WTC11 (cell line): Measurements from ENCODE around the gene PTPRN2. TPM values are rescaled to one million over a fixed set of nuclear protein-coding genes. Genes with fewer than 3 reads are reported as not detected.

Source experiments
- ATAC-seq: fragments of 200-7000 bp; cut with Tn5 transposase; 2 replicates; pipeline ENCODE4 v1.10.0; 2021; ENCODE audit warnings: mild to moderate bottlenecking, moderate library complexity
- CTCF ChIA-PET: fragments of 300-600 bp; sonication (Branson Sonifier 250); formaldehyde crosslinking; loops from one replicate; lab custom pipeline; 2021; ENCODE audit warnings: antibody characterized with exemption; lab: Charles Lee
- POLR2A ChIA-PET: fragments of 350-600 bp; sonication (Branson Sonifier 250); formaldehyde crosslinking; loops from one replicate; lab custom pipeline; 2021; ENCODE audit warnings: antibody characterized with exemption; lab: Charles Lee
- DNase-seq: peaks from one replicate; pipeline ENCODE4 v3.0.0; 2021; ENCODE audit warnings: low spot score
- H3K27ac Mint-ChIP-seq: 2 replicates; pipeline ENCODE4 v1.8.0; 2021; ENCODE audit warnings: mixed read lengths
- H3K27me3 Mint-ChIP-seq: 2 replicates; pipeline ENCODE4 v1.8.0; 2021; ENCODE audit warnings: low read depth, mild to moderate bottlenecking, moderate library complexity, mixed read lengths
- H3K36me3 Mint-ChIP-seq: 2 replicates; pipeline ENCODE4 v1.8.0; 2021; ENCODE audit warnings: mixed read lengths
- H3K4me1 Mint-ChIP-seq: 2 replicates; pipeline ENCODE4 v1.8.0; 2022; ENCODE audit warnings: mixed read lengths
- H3K4me3 Mint-ChIP-seq: 2 replicates; pipeline ENCODE4 v1.8.0; 2021; ENCODE audit warnings: mild to moderate bottlenecking, moderate library complexity, mixed read lengths
- H3K9me3 Mint-ChIP-seq: 2 replicates; pipeline ENCODE4 v1.8.0; 2021; ENCODE audit warnings: mixed read lengths
- AR ChIP-seq: fragments of 250-450 bp; sonication (Bioruptor Pico); IDR thresholded peaks from 2 replicates; pipeline ENCODE4 v1.9.0; 2021; ENCODE audit warnings: mild to moderate bottlenecking
- ETV6 ChIP-seq: sonication (generic); formaldehyde crosslinking; IDR thresholded peaks from 2 replicates; pipeline ENCODE4 v1.8.1; 2022; ENCODE audit warnings: mild to moderate bottlenecking, missing genetic modification reagents
- FOXK1 ChIP-seq: sonication (generic); formaldehyde crosslinking; IDR thresholded peaks from 2 replicates; pipeline ENCODE4 v1.8.0; 2022; ENCODE audit warnings: mild to moderate bottlenecking, moderate library complexity, missing genetic modification reagents
- IRF2 ChIP-seq: sonication (generic); formaldehyde crosslinking; IDR thresholded peaks from 2 replicates; pipeline ENCODE4 v1.8.0; 2022; ENCODE audit warnings: low read depth, missing genetic modification reagents, borderline replicate concordance
- NFATC4 ChIP-seq: fragments of 250-450 bp; sonication (Bioruptor Pico); IDR thresholded peaks from 2 replicates; pipeline ENCODE4 v1.9.0; 2021; ENCODE audit warnings: mild to moderate bottlenecking
- NR1H2 ChIP-seq: sonication (generic); formaldehyde crosslinking; IDR thresholded peaks from 2 replicates; pipeline ENCODE4 v1.9.0; 2021; ENCODE audit warnings: mild to moderate bottlenecking, moderate library complexity, missing genetic modification reagents
- NR3C1 ChIP-seq: sonication (generic); formaldehyde crosslinking; conservative IDR thresholded peaks from 2 replicates; pipeline ENCODE4 v1.8.1; 2023; ENCODE audit warnings: low read depth, mild to moderate bottlenecking, missing genetic modification reagents
- OVOL2 ChIP-seq: fragments of 250-450 bp; sonication (Bioruptor Pico); IDR thresholded peaks from 2 replicates; pipeline ENCODE4 v1.9.0; 2021; ENCODE audit warnings: mild to moderate bottlenecking, borderline replicate concordance
- SP1 ChIP-seq: sonication (generic); formaldehyde crosslinking; conservative IDR thresholded peaks from 2 replicates; pipeline ENCODE4 v1.8.1; 2022; ENCODE audit warnings: missing genetic modification reagents
- TEAD1 ChIP-seq: sonication (generic); formaldehyde crosslinking; IDR thresholded peaks from 2 replicates; pipeline ENCODE4 v1.8.0; 2022; ENCODE audit warnings: mild to moderate bottlenecking, missing genetic modification reagents
- TEAD4 ChIP-seq: sonication (generic); formaldehyde crosslinking; IDR thresholded peaks from 2 replicates; pipeline ENCODE4 v1.8.0; 2022; ENCODE audit warnings: mild to moderate bottlenecking, missing genetic modification reagents
- USF2 ChIP-seq: sonication (generic); formaldehyde crosslinking; IDR thresholded peaks from 2 replicates; pipeline ENCODE4 v1.8.1; 2023; ENCODE audit warnings: mild to moderate bottlenecking, missing genetic modification reagents, moderate library complexity
- ZNF416 ChIP-seq: fragments of 250-450 bp; sonication (Bioruptor Pico); IDR thresholded peaks from 2 replicates; pipeline ENCODE4 v1.9.0; 2021; ENCODE audit warnings: mild to moderate bottlenecking, inconsistent platforms
- total RNA-seq: library from RNA; stranded (reverse); gene quantifications from 3 replicates; pipeline ENCODE4 v1.2.3, GENCODE V29; 2021
- TF ChIP-seq, protein P1 (sequence below): sonication (generic); formaldehyde crosslinking; IDR thresholded peaks from 2 replicates; pipeline ENCODE4 v1.8.1; 2023; ENCODE audit warnings: mild to moderate bottlenecking, moderate library complexity, missing genetic modification reagents
- TF ChIP-seq, protein P2 (sequence below): sonication (generic); formaldehyde crosslinking; IDR thresholded peaks from 2 replicates; pipeline ENCODE4 v1.8.1; 2023; ENCODE audit warnings: mild to moderate bottlenecking, missing genetic modification reagents
- TF ChIP-seq, protein P3 (sequence below): sonication (generic); formaldehyde crosslinking; conservative IDR thresholded peaks from 2 replicates; pipeline ENCODE4 v1.8.1; 2023; ENCODE audit warnings: mild to moderate bottlenecking, low read depth, missing genetic modification reagents, moderate library complexity

Gene PTPRN2
- total RNA-seq, 1 experiment from 2014 or later, result 4.7 TPM

GRCh38 chr7:157770716-157771320 is 816.8 kb downstream of the PTPRN2 start:
- peaks cover 14% of the 10 kb centered on the region for H3K27me3 Mint-ChIP-seq
- POLR2A ChIA-PET, result no interaction called here
- no peaks in the 10 kb centered on the region for H3K4me1 Mint-ChIP-seq
- H3K9me3 Mint-ChIP-seq, result peaks cover 54% of the 10 kb centered on the region
- TF ChIP-seq TEAD4 (CRISPR knock-in tag) (no peak), NR3C1 (no peak), OVOL2 (CRISPR knock-in tag) (no peak), ETV6 (CRISPR knock-in tag) (no peak), SP1 (no peak), FOXK1 (CRISPR knock-in tag) (no peak), USF2 (CRISPR knock-in tag) (no peak), AR (no peak)
- TF ChIP-seq, protein P1, sequence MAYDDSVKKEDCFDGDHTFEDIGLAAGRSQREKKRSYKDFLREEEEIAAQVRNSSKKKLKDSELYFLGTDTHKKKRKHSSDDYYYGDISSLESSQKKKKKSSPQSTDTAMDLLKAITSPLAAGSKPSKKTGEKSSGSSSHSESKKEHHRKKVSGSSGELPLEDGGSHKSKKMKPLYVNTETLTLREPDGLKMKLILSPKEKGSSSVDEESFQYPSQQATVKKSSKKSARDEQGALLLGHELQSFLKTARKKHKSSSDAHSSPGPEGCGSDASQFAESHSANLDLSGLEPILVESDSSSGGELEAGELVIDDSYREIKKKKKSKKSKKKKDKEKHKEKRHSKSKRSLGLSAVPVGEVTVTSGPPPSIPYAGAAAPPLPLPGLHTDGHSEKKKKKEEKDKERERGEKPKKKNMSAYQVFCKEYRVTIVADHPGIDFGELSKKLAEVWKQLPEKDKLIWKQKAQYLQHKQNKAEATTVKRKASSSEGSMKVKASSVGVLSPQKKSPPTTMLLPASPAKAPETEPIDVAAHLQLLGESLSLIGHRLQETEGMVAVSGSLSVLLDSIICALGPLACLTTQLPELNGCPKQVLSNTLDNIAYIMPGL (CRISPR knock-in tag), result no peak
- TF ChIP-seq, protein P2, sequence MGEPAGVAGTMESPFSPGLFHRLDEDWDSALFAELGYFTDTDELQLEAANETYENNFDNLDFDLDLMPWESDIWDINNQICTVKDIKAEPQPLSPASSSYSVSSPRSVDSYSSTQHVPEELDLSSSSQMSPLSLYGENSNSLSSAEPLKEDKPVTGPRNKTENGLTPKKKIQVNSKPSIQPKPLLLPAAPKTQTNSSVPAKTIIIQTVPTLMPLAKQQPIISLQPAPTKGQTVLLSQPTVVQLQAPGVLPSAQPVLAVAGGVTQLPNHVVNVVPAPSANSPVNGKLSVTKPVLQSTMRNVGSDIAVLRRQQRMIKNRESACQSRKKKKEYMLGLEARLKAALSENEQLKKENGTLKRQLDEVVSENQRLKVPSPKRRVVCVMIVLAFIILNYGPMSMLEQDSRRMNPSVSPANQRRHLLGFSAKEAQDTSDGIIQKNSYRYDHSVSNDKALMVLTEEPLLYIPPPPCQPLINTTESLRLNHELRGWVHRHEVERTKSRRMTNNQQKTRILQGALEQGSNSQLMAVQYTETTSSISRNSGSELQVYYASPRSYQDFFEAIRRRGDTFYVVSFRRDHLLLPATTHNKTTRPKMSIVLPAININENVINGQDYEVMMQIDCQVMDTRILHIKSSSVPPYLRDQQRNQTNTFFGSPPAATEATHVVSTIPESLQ (CRISPR knock-in tag), result no peak
- peaks cover 40% of the 10 kb centered on the region for H3K36me3 Mint-ChIP-seq
- ATAC-seq (no peak), DNase-seq (no peak)
- CTCF ChIA-PET, result no interaction called here
- no peak overlapping the region for H3K27ac Mint-ChIP-seq
- H3K4me3 Mint-ChIP-seq, result no peak overlapping the region

DNA sequence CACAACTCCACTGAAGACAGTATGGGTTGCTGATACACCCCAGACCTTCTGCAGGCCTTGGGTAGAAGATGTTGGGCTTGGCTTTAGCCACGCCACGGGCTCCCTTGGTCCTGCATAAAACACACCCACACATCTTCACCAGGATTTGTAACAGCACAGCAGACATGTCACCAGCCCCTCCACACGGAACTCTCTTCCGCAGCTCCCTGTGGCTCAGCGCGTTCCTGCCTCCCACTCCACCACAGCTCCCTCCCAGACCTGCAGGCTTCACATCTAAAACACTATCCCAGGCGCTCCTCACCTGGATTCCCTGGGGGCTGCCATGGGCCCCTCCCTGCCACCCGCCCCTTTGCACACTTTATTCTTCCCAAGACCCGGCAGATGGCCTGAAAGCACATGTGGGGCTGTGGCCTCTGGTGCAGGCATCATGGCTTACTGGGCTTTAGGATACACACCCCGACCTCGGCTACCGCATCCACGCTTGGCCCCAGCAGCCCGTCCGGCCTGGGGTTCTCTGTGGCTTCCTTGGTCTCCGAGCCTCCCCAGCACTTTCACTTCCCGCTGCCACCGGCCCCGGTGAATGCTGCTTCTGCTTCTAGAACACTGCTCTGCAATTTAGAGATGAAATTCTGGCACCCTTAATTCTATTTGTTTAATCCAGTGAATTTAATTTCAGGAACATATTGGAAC is 818.0 kb downstream of the PTPRN2 start:
- TF ChIP-seq NR1H2 (CRISPR knock-in tag), result no peak
- no peak for TF ChIP-seq IRF2 (CRISPR knock-in tag)
- TF ChIP-seq ZNF416, result no peak
- TF ChIP-seq TEAD1 (CRISPR knock-in tag), result no peak
- TF ChIP-seq NFATC4 (CRISPR knock-in tag), result no peak
- TF ChIP-seq, protein P3, sequence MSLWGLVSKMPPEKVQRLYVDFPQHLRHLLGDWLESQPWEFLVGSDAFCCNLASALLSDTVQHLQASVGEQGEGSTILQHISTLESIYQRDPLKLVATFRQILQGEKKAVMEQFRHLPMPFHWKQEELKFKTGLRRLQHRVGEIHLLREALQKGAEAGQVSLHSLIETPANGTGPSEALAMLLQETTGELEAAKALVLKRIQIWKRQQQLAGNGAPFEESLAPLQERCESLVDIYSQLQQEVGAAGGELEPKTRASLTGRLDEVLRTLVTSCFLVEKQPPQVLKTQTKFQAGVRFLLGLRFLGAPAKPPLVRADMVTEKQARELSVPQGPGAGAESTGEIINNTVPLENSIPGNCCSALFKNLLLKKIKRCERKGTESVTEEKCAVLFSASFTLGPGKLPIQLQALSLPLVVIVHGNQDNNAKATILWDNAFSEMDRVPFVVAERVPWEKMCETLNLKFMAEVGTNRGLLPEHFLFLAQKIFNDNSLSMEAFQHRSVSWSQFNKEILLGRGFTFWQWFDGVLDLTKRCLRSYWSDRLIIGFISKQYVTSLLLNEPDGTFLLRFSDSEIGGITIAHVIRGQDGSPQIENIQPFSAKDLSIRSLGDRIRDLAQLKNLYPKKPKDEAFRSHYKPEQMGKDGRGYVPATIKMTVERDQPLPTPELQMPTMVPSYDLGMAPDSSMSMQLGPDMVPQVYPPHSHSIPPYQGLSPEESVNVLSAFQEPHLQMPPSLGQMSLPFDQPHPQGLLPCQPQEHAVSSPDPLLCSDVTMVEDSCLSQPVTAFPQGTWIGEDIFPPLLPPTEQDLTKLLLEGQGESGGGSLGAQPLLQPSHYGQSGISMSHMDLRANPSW (CRISPR knock-in tag), result no peak
- DNase-seq (no peak), ATAC-seq (no peak)
- H3K9me3 Mint-ChIP-seq, result peaks cover 62% of the 10 kb centered on the region
- ChIA-PET POLR2A (no interaction called here), CTCF (no interaction called here)
- H3K4me3 Mint-ChIP-seq, result no peak overlapping the region
- H3K27ac Mint-ChIP-seq, result no peak overlapping the region
- no peaks in the 10 kb centered on the region for H3K4me1 Mint-ChIP-seq
- peaks cover 13% of the 10 kb centered on the region for H3K27me3 Mint-ChIP-seq
- H3K36me3 Mint-ChIP-seq, result peaks cover 51% of the 10 kb centered on the region
